ENCODE data around the gene LEKR1. TPM values are rescaled to one million over a fixed set of nuclear protein-coding genes. Genes with fewer than 3 reads are reported as not detected.
A peak's percentile ranks its signal among the peaks of the same experiment; 100 is the strongest.

The LEKR1 gene
- total and polyA plus RNA-seq, 9 of the 15 experiments (the other 6 are each of a cell fraction or from before 2014, with no cell fraction given), result 0.76 to 1.8 (median 1.2) TPM

- no peak for TF ChIP-seq ZNF280A (IDR thresholded peaks at IDR 0.05; ENCODE audit: low read depth, partially characterized antibody)
- TF ChIP-seq ESRRB (CRISPR knock-in tag; IDR thresholded peaks at IDR 0.05; ENCODE audit: borderline replicate concordance), result no peak
- TF ChIP-seq MAFK (IDR thresholded peaks at IDR 0.05; ENCODE audit: low read length), result peak; percentile 88
- no peak for TF ChIP-seq FOXP1 (CRISPR knock-in tag; IDR thresholded peaks at IDR 0.05)
- no peak for TF ChIP-seq MYNN (IDR thresholded peaks at IDR 0.05)
- no peak for TF ChIP-seq MYNN (CRISPR knock-in tag; IDR thresholded peaks at IDR 0.05)
- peak; percentile 87 for TF ChIP-seq MAFG (tag; conservative IDR thresholded peaks at IDR 0.05)
- TF ChIP-seq COPS2 (conservative IDR thresholded peaks at IDR 0.05), result no peak
- TF ChIP-seq CHD4 (IDR thresholded peaks at IDR 0.05; ENCODE audit: insufficient read depth, insufficient replicate concordance, low read depth, low read length, poor library complexity, severe bottlenecking), result no peak
- TF ChIP-seq FOS (IDR thresholded peaks at IDR 0.05; ENCODE audit: extremely low read depth, insufficient read length), result no peak
- TF ChIP-seq KHSRP (IDR thresholded peaks at IDR 0.05), result no peak
- no peak for TF ChIP-seq ZSCAN32 (CRISPR knock-in tag; IDR thresholded peaks at IDR 0.05)
- TF ChIP-seq SAFB (IDR thresholded peaks at IDR 0.05; ENCODE audit: borderline replicate concordance, low read depth, low read length), result no peak
- TF ChIP-seq MBD2 (IDR thresholded peaks at IDR 0.05; ENCODE audit: borderline replicate concordance, low read depth), result 0 out of 2 replicates have a peak, but pooled peaks have one; percentile 24
- peak; percentile 97 for TF ChIP-seq ESRRA (IDR thresholded peaks at IDR 0.05; ENCODE audit: borderline replicate concordance, low read depth)
- peak in 1 of 2 experiments; percentile 75; a peak in 1 of 4 replicates for TF ChIP-seq ARNT (IDR thresholded peaks at IDR 0.05)
- TF ChIP-seq VEZF1 (CRISPR knock-in tag; IDR thresholded peaks at IDR 0.05), result peak; percentile 20; the same call in 1 of the 2 replicates
- no peak for TF ChIP-seq HLTF (IDR thresholded peaks at IDR 0.05)
- TF ChIP-seq PTTG1 (tag; IDR thresholded peaks at IDR 0.05; ENCODE audit: low read depth), result no peak
- TF ChIP-seq HDAC8 (tag; IDR thresholded peaks at IDR 0.05), result 0 out of 2 replicates have a peak, but pooled peaks have one; percentile 17
- TF ChIP-seq ZKSCAN1 (IDR thresholded peaks at IDR 0.05; ENCODE audit: low read depth, low read length), result no peak
- peak; percentile 55; the same call in 1 of the 2 replicates for TF ChIP-seq CXXC5 (CRISPR knock-in tag; IDR thresholded peaks at IDR 0.05)
- no peak for TF ChIP-seq E2F3 (CRISPR knock-in tag; IDR thresholded peaks at IDR 0.05)
- no peak for TF ChIP-seq YY1 (IDR thresholded peaks at IDR 0.05; ENCODE audit: borderline replicate concordance in 1 of 3, control insufficient read depth in 1 of 3, extremely low read depth in 1 of 3, insufficient read depth in 3 of 3, insufficient read length in 1 of 3, insufficient replicate concordance in 2 of 3, low read depth in 1 of 3, low read length in 2 of 3)
- TF ChIP-seq HNRNPUL1 (IDR thresholded peaks at IDR 0.05; ENCODE audit: low read length), result no peak
- no peak for TF ChIP-seq SIN3A (IDR thresholded peaks at IDR 0.05; ENCODE audit: borderline replicate concordance in 2 of 2, control insufficient read depth in 1 of 2, low read depth in 2 of 2, low read length in 2 of 2)
- TF ChIP-seq HMG20B (CRISPR knock-in tag; IDR thresholded peaks at IDR 0.05), result no peak
- no peak for TF ChIP-seq YBX1 (IDR thresholded peaks at IDR 0.05)
Measured at GRCh38 chr3:156812521-156813335, 13.4 kb upstream of the LEKR1 start (continued).

Data from K562 (cell line).